CD4-positive, alpha-beta T cell treated with Interleukin-12 subunit alpha and Interleukin-12 subunit beta, for 1 hour (primary cell): ENCODE data around the gene LPP.

Source experiments
- DNase-seq: peaks from one replicate; pipeline ENCODE4 v3.0.0-alpha.2; 2020

LPP gene

GRCh38 chr3:188304501-188304900 is 150.5 kb downstream of the LPP start:
- no peak for DNase-seq

GRCh38 chr3:188305220-188305619 is 151.3 kb downstream of the LPP start:
- no peak for DNase-seq

- DNase-seq, result no peak
Measured at GRCh38 chr3:188306435-188307005, 152.6 kb downstream of the LPP start.

GRCh38 chr3:188309437-188310269 is 155.7 kb downstream of the LPP start:
- no peak for DNase-seq

- DNase-seq, result no peak
Measured at GRCh38 chr3:188310270-188310710, 156.3 kb downstream of the LPP start.

- no peak for DNase-seq
Measured at GRCh38 chr3:188315553-188315952, 161.6 kb downstream of the LPP start.

GRCh38 chr3:188316021-188316722 is 162.2 kb downstream of the LPP start:
- DNase-seq, result no peak

GRCh38 chr3:188316723-188317070 is 162.7 kb downstream of the LPP start:
- no peak for DNase-seq

- no peak for DNase-seq
Measured at GRCh38 chr3:188319569-188319968, 165.6 kb downstream of the LPP start.

GRCh38 chr3:188320757-188321156 is 166.8 kb downstream of the LPP start:
- DNase-seq, result no peak

GRCh38 chr3:188321258-188321657 is 167.3 kb downstream of the LPP start:
- no peak for DNase-seq

- DNase-seq, result no peak
Measured at GRCh38 chr3:188322135-188322887, 168.4 kb downstream of the LPP start.

- peak; percentile 69 for DNase-seq
Measured at GRCh38 chr3:188323067-188323842, 169.3 kb downstream of the LPP start.

GRCh38 chr3:188326111-188326510 is 172.2 kb downstream of the LPP start:
- DNase-seq, result no peak

- DNase-seq, result no peak
Measured at GRCh38 chr3:188326968-188327367, 173.0 kb downstream of the LPP start.

- no peak for DNase-seq
Measured at GRCh38 chr3:188327433-188327832, 173.5 kb downstream of the LPP start.

GRCh38 chr3:188330138-188330537 is 176.2 kb downstream of the LPP start:
- DNase-seq, result no peak

- no peak for DNase-seq
Measured at GRCh38 chr3:188331166-188331565, 177.2 kb downstream of the LPP start.

- DNase-seq, result no peak
Measured at GRCh38 chr3:188332085-188332484, 178.1 kb downstream of the LPP start.

GRCh38 chr3:188335656-188336055 is 181.7 kb downstream of the LPP start:
- DNase-seq, result no peak

GRCh38 chr3:188336178-188336577 is 182.2 kb downstream of the LPP start:
- DNase-seq, result no peak

GRCh38 chr3:188337232-188337631 is 183.3 kb downstream of the LPP start:
- DNase-seq, result no peak
